Measurements from ENCODE around the gene XRCC6. TPM values are rescaled to one million over a fixed set of nuclear protein-coding genes. Genes with fewer than 3 reads are reported as not detected.
A peak's percentile ranks its signal among the peaks of the same experiment; 100 is the strongest.

The XRCC6 gene
- total and polyA plus RNA-seq, 2 of the 13 experiments (the other 11 are each of a cell fraction or from before 2014, with no cell fraction given), result 124 to 625 TPM

- 0 out of 2 replicates have a peak, but pooled peaks have one; percentile 12 for TF ChIP-seq ZNF800 (CRISPR knock-in tag; IDR thresholded peaks at IDR 0.05)
- TF ChIP-seq, protein P1, sequence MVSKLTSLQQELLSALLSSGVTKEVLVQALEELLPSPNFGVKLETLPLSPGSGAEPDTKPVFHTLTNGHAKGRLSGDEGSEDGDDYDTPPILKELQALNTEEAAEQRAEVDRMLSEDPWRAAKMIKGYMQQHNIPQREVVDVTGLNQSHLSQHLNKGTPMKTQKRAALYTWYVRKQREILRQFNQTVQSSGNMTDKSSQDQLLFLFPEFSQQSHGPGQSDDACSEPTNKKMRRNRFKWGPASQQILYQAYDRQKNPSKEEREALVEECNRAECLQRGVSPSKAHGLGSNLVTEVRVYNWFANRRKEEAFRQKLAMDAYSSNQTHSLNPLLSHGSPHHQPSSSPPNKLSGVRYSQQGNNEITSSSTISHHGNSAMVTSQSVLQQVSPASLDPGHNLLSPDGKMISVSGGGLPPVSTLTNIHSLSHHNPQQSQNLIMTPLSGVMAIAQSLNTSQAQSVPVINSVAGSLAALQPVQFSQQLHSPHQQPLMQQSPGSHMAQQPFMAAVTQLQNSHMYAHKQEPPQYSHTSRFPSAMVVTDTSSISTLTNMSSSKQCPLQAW (CRISPR knock-in tag; IDR thresholded peaks at IDR 0.05), result 0 out of 2 replicates have a peak, but pooled peaks have one; percentile 11
- 0 out of 2 replicates have a peak, but pooled peaks have one; percentile 29 for TF ChIP-seq ZNF766 (CRISPR knock-in tag; IDR thresholded peaks at IDR 0.05; ENCODE audit: borderline replicate concordance)
- 0 out of 2 replicates have a peak, but pooled peaks have one; percentile 6 for TF ChIP-seq REL (CRISPR knock-in tag; conservative IDR thresholded peaks at IDR 0.05)
- no peak for TF ChIP-seq NFRKB (IDR thresholded peaks at IDR 0.05)
- TF ChIP-seq, protein P2, sequence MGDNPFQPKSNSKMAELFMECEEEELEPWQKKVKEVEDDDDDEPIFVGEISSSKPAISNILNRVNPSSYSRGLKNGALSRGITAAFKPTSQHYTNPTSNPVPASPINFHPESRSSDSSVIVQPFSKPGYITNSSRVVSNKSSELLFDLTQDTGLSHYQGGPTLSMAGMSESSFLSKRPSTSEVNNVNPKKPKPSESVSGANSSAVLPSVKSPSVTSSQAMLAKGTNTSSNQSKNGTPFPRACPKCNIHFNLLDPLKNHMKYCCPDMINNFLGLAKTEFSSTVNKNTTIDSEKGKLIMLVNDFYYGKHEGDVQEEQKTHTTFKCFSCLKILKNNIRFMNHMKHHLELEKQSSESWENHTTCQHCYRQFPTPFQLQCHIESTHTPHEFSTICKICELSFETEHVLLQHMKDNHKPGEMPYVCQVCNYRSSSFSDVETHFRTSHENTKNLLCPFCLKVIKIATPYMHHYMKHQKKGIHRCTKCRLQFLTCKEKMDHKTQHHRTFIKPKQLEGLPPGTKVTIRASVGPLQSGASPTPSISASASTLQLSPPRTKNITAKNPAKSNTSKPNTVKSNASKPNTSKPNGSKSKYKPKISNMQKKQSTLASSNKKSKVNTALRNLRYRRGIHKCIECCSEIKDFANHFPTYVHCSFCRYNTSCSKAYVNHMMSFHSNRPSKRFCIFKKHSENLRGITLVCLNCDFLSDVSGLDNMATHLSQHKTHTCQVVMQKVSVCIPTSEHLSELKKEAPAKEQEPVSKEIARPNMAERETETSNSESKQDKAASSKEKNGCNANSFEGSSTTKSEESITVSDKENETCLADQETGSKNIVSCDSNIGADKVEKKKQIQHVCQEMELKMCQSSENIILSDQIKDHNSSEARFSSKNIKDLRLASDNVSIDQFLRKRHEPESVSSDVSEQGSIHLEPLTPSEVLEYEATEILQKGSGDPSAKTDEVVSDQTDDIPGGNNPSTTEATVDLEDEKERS (CRISPR knock-in tag; IDR thresholded peaks at IDR 0.05), result no peak
- 0 out of 2 replicates have a peak, but pooled peaks have one; percentile 2 for TF ChIP-seq GFI1 (CRISPR knock-in tag; IDR thresholded peaks at IDR 0.05; ENCODE audit: borderline replicate concordance)
- TF ChIP-seq, protein P3, sequence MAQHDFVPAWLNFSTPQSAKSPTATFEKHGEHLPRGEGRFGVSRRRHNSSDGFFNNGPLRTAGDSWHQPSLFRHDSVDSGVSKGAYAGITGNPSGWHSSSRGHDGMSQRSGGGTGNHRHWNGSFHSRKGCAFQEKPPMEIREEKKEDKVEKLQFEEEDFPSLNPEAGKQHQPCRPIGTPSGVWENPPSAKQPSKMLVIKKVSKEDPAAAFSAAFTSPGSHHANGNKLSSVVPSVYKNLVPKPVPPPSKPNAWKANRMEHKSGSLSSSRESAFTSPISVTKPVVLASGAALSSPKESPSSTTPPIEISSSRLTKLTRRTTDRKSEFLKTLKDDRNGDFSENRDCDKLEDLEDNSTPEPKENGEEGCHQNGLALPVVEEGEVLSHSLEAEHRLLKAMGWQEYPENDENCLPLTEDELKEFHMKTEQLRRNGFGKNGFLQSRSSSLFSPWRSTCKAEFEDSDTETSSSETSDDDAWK (CRISPR knock-in tag; IDR thresholded peaks at IDR 0.05), result no peak
- TF ChIP-seq PRDM15 (CRISPR knock-in tag; IDR thresholded peaks at IDR 0.05), result peak; percentile 66; the same call in 1 of the 2 replicates
- TF ChIP-seq, protein P4, sequence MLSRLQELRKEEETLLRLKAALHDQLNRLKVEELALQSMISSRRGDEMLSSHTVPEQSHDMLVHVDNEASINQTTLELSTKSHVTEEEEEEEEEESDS (CRISPR knock-in tag; IDR thresholded peaks at IDR 0.05; ENCODE audit: borderline replicate concordance), result no peak
- no peak for TF ChIP-seq PAXIP1 (CRISPR knock-in tag; conservative IDR thresholded peaks at IDR 0.05)
Observed at GRCh38 chr22:41687901-41688364, 66.8 kb downstream of the XRCC6 start (continued).
